Fibroblast of lung (primary cell): ENCODE measurements around the gene HLA-B.

ENCODE experiments used
- CTCF ChIP-seq, 2 donors: IDR thresholded peaks in 1 of 2; conservative IDR thresholded peaks in 1 of 2; 1 replicate in 1 of 2; 2 replicates in 1 of 2; pipeline ENCODE4 v1.5.1; 2011 to 2012; ENCODE audit warnings: low read length in 2 of 2, control low read depth in 1 of 2, inconsistent platforms in 1 of 2, low read depth in 1 of 2, mild to moderate bottlenecking in 1 of 2
- EZH2 ChIP-seq: IDR thresholded peaks from 2 replicates; pipeline ENCODE4 v1.5.1; 2012; ENCODE audit warnings: low read length, control low read depth, mild to moderate bottlenecking; ENCODE audit errors: missing control alignments

GRCh38 chr6:31317036-31317435, 39.9 kb downstream of the HLA-B start:
- TF ChIP-seq CTCF (conservative IDR thresholded peaks at IDR 0.05 in 1 of 2, IDR thresholded peaks at IDR 0.05 in 1 of 2; ENCODE audit: low read depth in 1 of 2, low read length in 2 of 2) (no peak), EZH2 (no peak)
